ENCODE results near the gene MYOCD.

The MYOCD gene

DNA sequence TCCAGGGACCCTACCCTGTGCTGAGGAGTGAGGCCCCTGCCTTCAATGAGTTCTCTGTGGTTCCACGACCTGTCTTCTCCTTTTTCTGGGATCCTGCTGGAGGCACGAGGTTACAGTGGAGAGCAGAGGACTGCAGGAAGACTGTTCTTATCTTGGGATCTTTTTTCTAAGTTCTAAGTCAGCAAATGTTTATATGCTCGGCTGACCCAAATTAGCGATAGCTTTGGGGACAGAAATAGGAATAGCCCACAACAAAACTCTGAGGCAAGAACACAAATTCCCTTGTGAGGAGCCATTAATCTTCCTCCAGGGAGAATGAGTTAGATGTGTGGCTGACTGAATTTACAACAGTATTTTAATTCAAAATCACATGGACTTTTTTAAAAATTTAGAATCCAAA, 46.7 kb downstream of the MYOCD start:
- TF ChIP-seq YY1 (IDR thresholded peaks at IDR 0.05; ENCODE audit: insufficient read depth, insufficient read length): no peak
- TF ChIP-seq SUZ12 (IDR thresholded peaks at IDR 0.05; ENCODE audit: extremely low read depth, insufficient read depth, insufficient read length): no peak
- TF ChIP-seq ZNF274 (IDR thresholded peaks at IDR 0.05; ENCODE audit: low read depth, low read length): no peak
- no peak for DNase-seq (ENCODE audit: low read depth, low spot score)
- no peak overlapping the region for H3K9ac ChIP-seq (ENCODE audit: insufficient read length, low read depth)
- no peaks in the 10 kb centered on the region for H3K4me1 ChIP-seq (ENCODE audit: insufficient read depth, insufficient read length)
- H3K9me3 ChIP-seq (ENCODE audit: insufficient read depth, low read length): no peaks in the 10 kb centered on the region
- H3K4me3 ChIP-seq (ENCODE audit: insufficient read length, low read depth): no peak overlapping the region
- peaks cover 3% of the 10 kb centered on the region for H3K36me3 ChIP-seq (ENCODE audit: insufficient read depth, insufficient read length, low read length)
- H3K27me3 ChIP-seq (ENCODE audit: insufficient read depth, insufficient read length): no peaks in the 10 kb centered on the region

DNA sequence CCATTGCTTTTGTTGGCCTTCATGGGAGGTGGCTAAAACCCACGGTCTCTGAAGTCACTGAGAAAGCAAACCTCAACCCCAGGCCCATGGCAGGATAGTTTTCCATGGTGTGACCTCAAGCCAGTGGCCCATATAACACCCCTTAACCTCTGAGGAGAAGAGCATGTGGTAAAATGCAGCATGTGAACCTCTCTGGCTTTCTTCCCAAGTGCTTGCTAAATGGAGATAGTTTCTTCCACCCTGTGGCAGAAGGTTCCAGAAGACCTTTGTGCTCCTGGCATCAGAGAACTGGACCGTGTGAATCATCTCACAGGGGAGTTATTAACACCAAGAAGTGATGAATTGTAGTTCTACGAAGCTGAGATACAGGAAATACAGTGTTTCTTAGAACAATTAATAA, 47.3 kb downstream of the MYOCD start:
- Histone ChIP-seq H3K9ac (ENCODE audit: insufficient read length, low read depth) (no peak overlapping the region), H3K4me3 (ENCODE audit: insufficient read length, low read depth) (no peak overlapping the region), H3K4me1 (ENCODE audit: insufficient read depth, insufficient read length) (no peaks in the 10 kb centered on the region), H3K27me3 (ENCODE audit: insufficient read depth, insufficient read length) (no peaks in the 10 kb centered on the region), H3K9me3 (ENCODE audit: insufficient read depth, low read length) (no peaks in the 10 kb centered on the region), H3K36me3 (ENCODE audit: insufficient read depth, insufficient read length, low read length) (peaks cover 3% of the 10 kb centered on the region)
- no peak for DNase-seq (ENCODE audit: low read depth, low spot score)
- TF ChIP-seq YY1 (IDR thresholded peaks at IDR 0.05; ENCODE audit: insufficient read depth, insufficient read length) (no peak), SUZ12 (IDR thresholded peaks at IDR 0.05; ENCODE audit: extremely low read depth, insufficient read depth, insufficient read length) (no peak), ZNF274 (IDR thresholded peaks at IDR 0.05; ENCODE audit: low read depth, low read length) (no peak)

DNA sequence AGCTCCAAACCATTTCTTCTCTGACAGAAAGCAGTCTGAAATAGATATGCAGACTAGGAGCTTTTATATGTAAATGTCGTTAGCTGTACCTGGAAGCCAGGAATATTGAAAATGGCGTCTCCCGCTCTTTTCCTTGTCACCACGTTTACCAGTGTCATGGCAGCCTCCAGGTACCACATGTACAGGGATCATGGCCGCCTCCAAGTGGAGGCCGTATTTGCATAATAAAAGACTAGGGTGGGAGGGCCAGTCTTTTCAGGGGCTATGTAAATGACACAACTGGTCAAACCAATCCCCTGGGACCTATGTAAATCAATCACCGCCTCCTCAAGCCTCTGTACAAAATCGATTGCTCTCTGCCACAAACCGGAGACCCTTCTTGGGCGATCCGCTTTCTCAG, 54.3 kb downstream of the MYOCD start:
- no peak overlapping the region for H3K9ac ChIP-seq (ENCODE audit: insufficient read length, low read depth)
- H3K4me3 ChIP-seq (ENCODE audit: insufficient read length, low read depth): no peak overlapping the region
- H3K27me3 ChIP-seq (ENCODE audit: insufficient read depth, insufficient read length): no peaks in the 10 kb centered on the region
- no peaks in the 10 kb centered on the region for H3K4me1 ChIP-seq (ENCODE audit: insufficient read depth, insufficient read length)
- DNase-seq (ENCODE audit: low read depth, low spot score): no peak
- H3K36me3 ChIP-seq (ENCODE audit: insufficient read depth, insufficient read length, low read length): peaks cover 6% of the 10 kb centered on the region
- no peaks in the 10 kb centered on the region for H3K9me3 ChIP-seq (ENCODE audit: insufficient read depth, low read length)
- TF ChIP-seq SUZ12 (IDR thresholded peaks at IDR 0.05; ENCODE audit: extremely low read depth, insufficient read depth, insufficient read length): no peak
- no peak for TF ChIP-seq ZNF274 (IDR thresholded peaks at IDR 0.05; ENCODE audit: low read depth, low read length)
- TF ChIP-seq YY1 (IDR thresholded peaks at IDR 0.05; ENCODE audit: insufficient read depth, insufficient read length): no peak

DNA sequence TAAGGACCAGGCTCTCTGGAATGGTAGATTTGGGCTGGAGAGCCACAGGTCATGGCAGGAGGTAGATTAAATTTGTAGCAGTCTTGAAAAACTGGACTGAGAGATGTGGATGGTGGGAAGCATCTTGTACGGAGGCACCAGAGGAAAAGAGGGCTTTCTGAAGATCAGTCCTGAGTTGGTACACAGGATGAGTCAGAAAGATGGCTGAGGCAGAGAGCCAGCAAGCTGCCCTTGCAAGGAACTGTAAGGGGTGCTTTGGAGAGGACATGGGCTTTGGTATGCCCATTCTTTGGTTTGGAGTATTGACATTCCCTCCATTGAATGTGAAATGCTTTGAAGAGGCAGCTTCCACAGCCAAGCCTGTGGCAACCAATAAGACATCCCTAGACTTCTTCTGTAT, 55.9 kb downstream of the MYOCD start:
- no peak overlapping the region for H3K9ac ChIP-seq (ENCODE audit: insufficient read length, low read depth)
- H3K4me3 ChIP-seq (ENCODE audit: insufficient read length, low read depth): no peak overlapping the region
- TF ChIP-seq YY1 (IDR thresholded peaks at IDR 0.05; ENCODE audit: insufficient read depth, insufficient read length) (no peak), ZNF274 (IDR thresholded peaks at IDR 0.05; ENCODE audit: low read depth, low read length) (no peak), SUZ12 (IDR thresholded peaks at IDR 0.05; ENCODE audit: extremely low read depth, insufficient read depth, insufficient read length) (no peak)
- no peaks in the 10 kb centered on the region for H3K27me3 ChIP-seq (ENCODE audit: insufficient read depth, insufficient read length)
- peaks cover 6% of the 10 kb centered on the region for H3K36me3 ChIP-seq (ENCODE audit: insufficient read depth, insufficient read length, low read length)
- H3K9me3 ChIP-seq (ENCODE audit: insufficient read depth, low read length): no peaks in the 10 kb centered on the region
- no peaks in the 10 kb centered on the region for H3K4me1 ChIP-seq (ENCODE audit: insufficient read depth, insufficient read length)
- DNase-seq (ENCODE audit: low read depth, low spot score): no peak

DNA sequence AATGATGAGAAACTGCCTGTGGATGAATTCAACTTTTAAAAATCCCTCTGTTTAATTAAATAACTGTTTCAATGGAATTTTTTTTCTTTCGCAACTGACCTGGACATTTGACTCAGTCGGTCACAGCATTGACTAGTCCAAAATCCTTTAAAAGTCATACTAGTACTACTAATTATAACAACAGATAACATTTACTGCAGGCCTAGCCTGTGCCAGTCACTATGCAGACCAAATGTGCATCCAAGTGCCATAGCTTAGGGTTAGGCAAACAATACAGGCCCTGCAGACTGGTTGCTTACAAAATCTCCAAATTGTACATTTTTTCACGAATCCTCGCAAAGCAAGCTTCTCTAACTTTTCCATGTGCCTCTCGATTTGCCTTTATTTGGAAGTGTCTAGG, 56.6 kb downstream of the MYOCD start:
- no peaks in the 10 kb centered on the region for H3K27me3 ChIP-seq (ENCODE audit: insufficient read depth, insufficient read length)
- no peak for DNase-seq (ENCODE audit: low read depth, low spot score)
- no peaks in the 10 kb centered on the region for H3K4me1 ChIP-seq (ENCODE audit: insufficient read depth, insufficient read length)
- H3K9ac ChIP-seq (ENCODE audit: insufficient read length, low read depth): no peak overlapping the region
- no peaks in the 10 kb centered on the region for H3K9me3 ChIP-seq (ENCODE audit: insufficient read depth, low read length)
- H3K36me3 ChIP-seq (ENCODE audit: insufficient read depth, insufficient read length, low read length): peaks cover 6% of the 10 kb centered on the region
- no peak overlapping the region for H3K4me3 ChIP-seq (ENCODE audit: insufficient read length, low read depth)
- TF ChIP-seq ZNF274 (IDR thresholded peaks at IDR 0.05; ENCODE audit: low read depth, low read length) (no peak), SUZ12 (IDR thresholded peaks at IDR 0.05; ENCODE audit: extremely low read depth, insufficient read depth, insufficient read length) (no peak), YY1 (IDR thresholded peaks at IDR 0.05; ENCODE audit: insufficient read depth, insufficient read length) (no peak)

DNA sequence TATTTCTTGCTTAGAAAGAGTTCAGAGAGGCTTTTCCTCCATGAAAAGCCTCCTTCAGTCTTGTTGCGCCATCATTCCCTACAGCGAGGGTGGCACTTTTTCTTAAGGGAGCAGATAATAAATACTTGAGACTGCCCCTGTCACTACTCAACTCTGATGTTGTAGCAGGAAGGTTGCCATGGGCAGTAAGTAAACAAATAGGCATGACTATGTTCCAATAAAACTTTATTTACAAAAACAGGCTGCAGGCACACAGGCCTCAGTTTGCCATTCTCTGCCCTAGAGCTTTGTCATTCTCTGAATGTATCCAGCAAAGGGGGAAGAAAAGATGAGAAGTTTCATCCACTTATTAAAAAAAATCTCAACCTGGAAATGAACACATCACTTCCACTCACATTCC, 60.4 kb downstream of the MYOCD start:
- no peak overlapping the region for H3K9ac ChIP-seq (ENCODE audit: insufficient read length, low read depth)
- H3K4me3 ChIP-seq (ENCODE audit: insufficient read length, low read depth): no peak overlapping the region
- H3K9me3 ChIP-seq (ENCODE audit: insufficient read depth, low read length): no peaks in the 10 kb centered on the region
- no peak for DNase-seq (ENCODE audit: low read depth, low spot score)
- H3K27me3 ChIP-seq (ENCODE audit: insufficient read depth, insufficient read length): no peaks in the 10 kb centered on the region
- peaks cover 3% of the 10 kb centered on the region for H3K4me1 ChIP-seq (ENCODE audit: insufficient read depth, insufficient read length)
- no peak for TF ChIP-seq YY1 (IDR thresholded peaks at IDR 0.05; ENCODE audit: insufficient read depth, insufficient read length)
- no peak for TF ChIP-seq SUZ12 (IDR thresholded peaks at IDR 0.05; ENCODE audit: extremely low read depth, insufficient read depth, insufficient read length)
- TF ChIP-seq ZNF274 (IDR thresholded peaks at IDR 0.05; ENCODE audit: low read depth, low read length): no peak
- H3K36me3 ChIP-seq (ENCODE audit: insufficient read depth, insufficient read length, low read length): peaks cover 6% of the 10 kb centered on the region

DNA sequence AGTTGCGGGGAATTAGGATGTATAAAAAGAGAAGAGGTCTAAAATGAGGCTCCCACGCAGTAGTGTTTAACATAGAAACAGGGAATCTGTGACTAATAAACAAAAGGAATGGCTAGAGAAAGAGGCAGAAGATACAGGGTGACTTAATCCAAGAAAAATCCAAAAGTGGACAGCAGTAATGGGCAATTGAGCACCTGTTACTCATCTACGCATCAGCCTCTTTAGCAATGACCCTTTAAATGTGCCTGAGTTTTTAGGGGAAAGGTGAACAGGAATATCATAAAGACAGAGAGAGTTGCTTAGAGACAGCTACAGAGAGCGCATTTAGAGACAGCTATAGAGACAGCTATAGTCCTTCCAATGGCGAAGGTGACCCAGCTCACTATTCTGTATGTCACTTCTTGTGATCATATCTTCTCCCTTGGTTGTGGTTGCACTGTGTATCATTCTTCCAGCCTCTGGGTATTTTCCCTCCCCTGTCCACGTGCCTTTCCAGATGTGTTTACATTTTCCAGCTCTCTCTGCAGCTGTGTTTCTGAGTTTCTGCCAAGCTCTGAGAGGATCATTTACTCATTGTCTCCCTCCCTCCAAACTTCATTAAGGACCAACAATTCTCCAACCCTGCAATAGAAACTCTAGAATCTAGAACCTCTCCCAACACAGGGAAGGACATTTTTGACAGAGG, 61.5 kb downstream of the MYOCD start:
- DNase-seq (ENCODE audit: low read depth, low spot score): no peak
- Histone ChIP-seq H3K9me3 (ENCODE audit: insufficient read depth, low read length) (no peaks in the 10 kb centered on the region), H3K4me3 (ENCODE audit: insufficient read length, low read depth) (no peak overlapping the region), H3K9ac (ENCODE audit: insufficient read length, low read depth) (no peak overlapping the region), H3K4me1 (ENCODE audit: insufficient read depth, insufficient read length) (peaks cover 3% of the 10 kb centered on the region), H3K36me3 (ENCODE audit: insufficient read depth, insufficient read length, low read length) (peaks cover 6% of the 10 kb centered on the region), H3K27me3 (ENCODE audit: insufficient read depth, insufficient read length) (no peaks in the 10 kb centered on the region)
- TF ChIP-seq SUZ12 (IDR thresholded peaks at IDR 0.05; ENCODE audit: extremely low read depth, insufficient read depth, insufficient read length) (no peak), YY1 (IDR thresholded peaks at IDR 0.05; ENCODE audit: insufficient read depth, insufficient read length) (no peak), ZNF274 (IDR thresholded peaks at IDR 0.05; ENCODE audit: low read depth, low read length) (no peak)
